DND-41 (cell line): ENCODE measurements around the gene CD82.
A peak's percentile ranks its signal among the peaks of the same experiment; 100 is the strongest.

ENCODE experiments used
- ATAC-seq: fragments of 200-7000 bp; cut with Tn5 transposase; 3 replicates; pipeline ENCODE4 v1.9.1; 2021; ENCODE audit warnings: low read depth; ENCODE audit not compliant: insufficient read depth
- DNase-seq: peaks from one replicate; pipeline ENCODE4 v3.0.0-alpha.2; 2020
- H2AFZ ChIP-seq: 2 replicates; pipeline ENCODE4 v1.6.0; 2012; ENCODE audit warnings: low read depth, low read length
- H3K27ac ChIP-seq: 2 replicates; pipeline ENCODE4 v1.5.1; 2012; ENCODE audit warnings: low read length, inconsistent platforms
- H3K27me3 ChIP-seq: fragments of 200-600 bp; sonication (generic); 2 replicates; pipeline ENCODE4 v1.6.0; 2012; ENCODE audit warnings: low read length, mild to moderate bottlenecking, inconsistent platforms; ENCODE audit not compliant: insufficient read depth, poor library complexity
- H3K36me3 ChIP-seq: 2 replicates; pipeline ENCODE4 v1.5.1; 2012; ENCODE audit warnings: low read length, inconsistent platforms; ENCODE audit not compliant: insufficient read depth
- H3K4me1 ChIP-seq: 2 replicates; pipeline ENCODE4 v1.5.1; 2012; ENCODE audit warnings: mild to moderate bottlenecking, low read length; ENCODE audit not compliant: insufficient read depth
- H3K4me2 ChIP-seq: 2 replicates; pipeline ENCODE4 v1.6.0; 2012; ENCODE audit warnings: mild to moderate bottlenecking, moderate library complexity, low read length, inconsistent platforms; ENCODE audit not compliant: insufficient read depth
- H3K4me3 ChIP-seq, 2 experiments: fragments of 200-600 bp in 1 of 2; shearing (Covaris generic) in 1 of 2; 2 replicates each; pipeline ENCODE4 v1.5.1; 2012 to 2016; ENCODE audit warnings: inconsistent platforms in 2 of 2, low read length in 2 of 2, mild to moderate bottlenecking in 2 of 2, low read depth in 1 of 2, moderate library complexity in 1 of 2
- H3K79me2 ChIP-seq: 2 replicates; pipeline ENCODE4 v1.6.0; 2012; ENCODE audit warnings: low read length, inconsistent platforms; ENCODE audit not compliant: insufficient read depth
- H3K9ac ChIP-seq: 2 replicates; pipeline ENCODE4 v1.6.0; 2012; ENCODE audit warnings: low read depth, mild to moderate bottlenecking, inconsistent platforms, low read length, moderate library complexity
- H3K9me3 ChIP-seq: 2 replicates; pipeline ENCODE4 v1.5.1; 2012; ENCODE audit warnings: low read length, moderate library complexity, mild to moderate bottlenecking, inconsistent platforms; ENCODE audit not compliant: insufficient read depth, severe bottlenecking
- H4K20me1 ChIP-seq: 2 replicates; pipeline ENCODE4 v1.6.0; 2012; ENCODE audit warnings: low read length; ENCODE audit not compliant: insufficient read depth
- CTCF ChIP-seq: IDR thresholded peaks from 2 replicates; pipeline ENCODE4 v1.5.1; 2012; ENCODE audit warnings: borderline replicate concordance, low read length, moderate library complexity, mild to moderate bottlenecking; ENCODE audit not compliant: poor library complexity, severe bottlenecking; ENCODE audit errors: extremely low read depth
- EZH2 ChIP-seq: IDR thresholded peaks from 3 replicates; pipeline ENCODE4 v1.6.1; 2012; ENCODE audit warnings: borderline replicate concordance, low read depth, mild to moderate bottlenecking, moderate library complexity, low read length, inconsistent platforms; ENCODE audit not compliant: severe bottlenecking

Gene CD82

GRCh38 chr11:44624761-44625221 is 59.3 kb downstream of the CD82 start:
- Histone ChIP-seq H3K9ac (no peak overlapping the region), H3K9me3 (no peaks in the 10 kb centered on the region), H4K20me1 (no peaks in the 10 kb centered on the region; the same call in none of the 2 replicates), H2AFZ (no peak overlapping the region), H3K4me1 (no peaks in the 10 kb centered on the region), H3K79me2 (no peaks in the 10 kb centered on the region), H3K36me3 (peaks cover 13% of the 10 kb centered on the region), H3K27ac (no peak overlapping the region), H3K4me3 (no peak overlapping the region), H3K27me3 (no peaks in the 10 kb centered on the region), H3K4me2 (no peak overlapping the region)
- ATAC-seq, result peak; percentile 15; the same call in 2 of the 3 replicates
- DNase-seq, result peak; percentile 7
- TF ChIP-seq EZH2 (no peak), CTCF (no peak)

- Histone ChIP-seq H3K4me1 (no peaks in the 10 kb centered on the region), H3K27me3 (no peaks in the 10 kb centered on the region), H3K79me2 (no peaks in the 10 kb centered on the region), H3K9ac (no peak overlapping the region), H3K27ac (no peak overlapping the region), H3K4me2 (no peak overlapping the region), H4K20me1 (no peaks in the 10 kb centered on the region; the same call in none of the 2 replicates), H3K36me3 (peaks cover 8% of the 10 kb centered on the region), H3K9me3 (no peaks in the 10 kb centered on the region), H3K4me3 (no peak overlapping the region), H2AFZ (no peak overlapping the region)
- DNase-seq (peak; percentile 5), ATAC-seq (no peak)
- TF ChIP-seq CTCF, result no peak
- no peak for TF ChIP-seq EZH2
Measured at GRCh38 chr11:44625759-44626523, 60.5 kb downstream of the CD82 start.

GRCh38 chr11:44626645-44627044 is 61.2 kb downstream of the CD82 start:
- H4K20me1 ChIP-seq, result no peaks in the 10 kb centered on the region; the same call in 1 of the 2 replicates
- H3K27ac ChIP-seq, result no peak overlapping the region
- TF ChIP-seq CTCF, result no peak
- TF ChIP-seq EZH2, result no peak
- no peak overlapping the region for H3K4me3 ChIP-seq
- no peaks in the 10 kb centered on the region for H3K27me3 ChIP-seq
- DNase-seq (peak; percentile 2), ATAC-seq (no peak)
- H3K36me3 ChIP-seq, result peaks cover under 1% of the 10 kb centered on the region; the same call in 1 of the 2 replicates
- no peaks in the 10 kb centered on the region for H3K9me3 ChIP-seq
- H3K4me2 ChIP-seq, result no peak overlapping the region
- no peak overlapping the region for H2AFZ ChIP-seq
- H3K79me2 ChIP-seq, result no peaks in the 10 kb centered on the region
- H3K4me1 ChIP-seq, result no peaks in the 10 kb centered on the region
- no peak overlapping the region for H3K9ac ChIP-seq
